RPMI8226 (cell line): Measurements from ENCODE around the gene NME1.
A peak's percentile ranks its signal among the peaks of the same experiment; 100 is the strongest.
"Not testable (repeated sequence)": the region's sequence is repeated elsewhere in the genome, so short reads cannot be mapped to it uniquely, and the experiment has no call there.

Source experiments
- DNase-seq: peaks from one replicate; pipeline ENCODE4 v3.0.0-alpha.2; 2015

NME1 gene

GRCh38 chr17:51153210-51154072 lies at the start of gene NME1:
Gene NME1, plus strand, starts transcription at chr17:51153559. Its CDS starts 2,096 bp downstream, at chr17:51155655.
- peak; percentile 99 for DNase-seq

GRCh38 chr17:51107778-51108177 lies 45.6 kb upstream of the NME1 start:
- no peak for DNase-seq

- not testable (repeated sequence) for DNase-seq
These were observed 40.8 kb upstream of the NME1 start for GRCh38 chr17:51112303-51113222.

- DNase-seq, result no peak
These were observed 38.2 kb upstream of the NME1 start for GRCh38 chr17:51115179-51115578.

- peak; percentile 87 for DNase-seq
These were observed 34.8 kb upstream of the NME1 start for GRCh38 chr17:51118330-51119195.

GRCh38 chr17:51119415-51120356 lies 33.7 kb upstream of the NME1 start:
- peak; percentile 61 for DNase-seq

- DNase-seq, result peak; percentile 61
These were observed 33.0 kb upstream of the NME1 start for GRCh38 chr17:51120357-51120738.

GRCh38 chr17:51120739-51121619 lies 32.4 kb upstream of the NME1 start, which contains the start of gene SPAG9:
Gene SPAG9, minus strand, starts transcription at chr17:51120868. Its CDS starts 212 bp downstream, at chr17:51120656.
- peak; percentile 97 for DNase-seq

- peak; percentile 73 for DNase-seq
These were observed 31.5 kb upstream of the NME1 start for GRCh38 chr17:51121620-51122472.

GRCh38 chr17:51122473-51123115 lies 30.8 kb upstream of the NME1 start:
- not testable (repeated sequence) for DNase-seq

GRCh38 chr17:51124640-51125503 lies 28.5 kb upstream of the NME1 start:
- no peak for DNase-seq

GRCh38 chr17:51128076-51128475 lies 25.3 kb upstream of the NME1 start:
- peak; percentile 48 for DNase-seq

- DNase-seq, result no peak
These were observed 20.4 kb upstream of the NME1 start for GRCh38 chr17:51132964-51133319.

- no peak for DNase-seq
These were observed 20.0 kb upstream of the NME1 start for GRCh38 chr17:51133365-51133764.

GRCh38 chr17:51135956-51136355 lies 17.4 kb upstream of the NME1 start:
- DNase-seq, result no peak

- no peak for DNase-seq
These were observed 10.8 kb upstream of the NME1 start for GRCh38 chr17:51142597-51142996.

- no peak for DNase-seq
These were observed 8.9 kb upstream of the NME1 start for GRCh38 chr17:51144266-51145022.
